H1 (cell line): ENCODE data around the gene LRRC37A. TPM values are rescaled to one million over a fixed set of nuclear protein-coding genes. Genes with fewer than 3 reads are reported as not detected.
A peak's percentile ranks its signal among the peaks of the same experiment; 100 is the strongest.

Source experiments
- SP4 ChIP-seq: IDR thresholded peaks from 2 replicates; pipeline ENCODE4 v1.6.1; 2012; ENCODE audit warnings: low read length, inconsistent platforms
- polyA plus RNA-seq, 7 experiments: library from polyadenylated mRNA; depleted of rRNA in 3 of 7; stranded (reverse) in 5 of 7; unstranded in 2 of 7; fragments of >200 nt in 5 of 7; fragments of 200-250 nt in 2 of 7; gene quantifications; 1 replicate in 5 of 7; 2 replicates in 1 of 7; 4 replicates in 1 of 7; pipeline versions ENCODE4 v1.2.1 to v1.2.3, GENCODE V29; 2011 to 2013; ENCODE audit warnings: missing spikeins in 2 of 7, mixed read lengths in 2 of 7
- total RNA-seq: library from RNA; stranded (reverse); fragmentation: NEBNext Ultra II Directional; extraction: Animal tissue kit (Norgen Biotek cat#: 25700); gene quantifications from 2 replicates; pipeline ENCODE4 v1.2.1, GENCODE V29; 2021
- TF ChIP-seq, protein P1 (sequence below): IDR thresholded peaks from 2 replicates; pipeline ENCODE4 v1.6.1; 2012; ENCODE audit warnings: inconsistent platforms

The LRRC37A gene
- total and polyA plus RNA-seq, 2 of the 8 experiments (the other 6 are each of a cell fraction or from before 2014, with no cell fraction given) = 1.4 to 2.9 TPM

DNA sequence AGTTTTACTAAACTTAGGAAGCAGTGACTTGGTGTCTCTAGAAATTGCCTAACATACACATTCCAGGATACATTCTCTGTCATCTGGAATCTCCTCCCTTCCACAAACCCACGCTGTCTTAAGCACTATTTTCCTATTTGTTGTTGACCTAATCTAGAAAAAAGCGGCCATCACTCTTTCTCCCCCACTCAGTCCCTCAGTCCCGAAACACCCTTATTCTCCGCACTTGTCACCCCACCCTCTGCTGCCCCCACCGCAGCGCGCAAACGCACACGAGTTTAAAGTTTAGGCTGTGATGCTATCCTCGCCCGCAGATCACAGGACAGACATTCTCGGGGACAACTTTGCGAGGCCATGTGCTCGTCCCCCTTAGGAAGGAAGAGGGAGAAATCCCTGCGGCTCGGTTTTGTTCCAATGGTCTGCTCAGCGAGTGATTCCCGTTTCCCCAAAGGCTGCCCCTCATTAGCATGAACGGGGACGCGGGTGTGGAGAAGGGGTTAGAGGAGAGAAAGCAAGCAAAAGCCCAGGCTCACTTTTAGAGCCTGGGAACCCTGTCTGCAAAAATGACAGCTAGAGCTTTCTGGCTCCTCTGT lies 28.8 kb upstream of the LRRC37A start (continued):
- TF ChIP-seq, protein P1, sequence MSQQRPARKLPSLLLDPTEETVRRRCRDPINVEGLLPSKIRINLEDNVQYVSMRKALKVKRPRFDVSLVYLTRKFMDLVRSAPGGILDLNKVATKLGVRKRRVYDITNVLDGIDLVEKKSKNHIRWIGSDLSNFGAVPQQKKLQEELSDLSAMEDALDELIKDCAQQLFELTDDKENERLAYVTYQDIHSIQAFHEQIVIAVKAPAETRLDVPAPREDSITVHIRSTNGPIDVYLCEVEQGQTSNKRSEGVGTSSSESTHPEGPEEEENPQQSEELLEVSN = peak; percentile 79; the same call in 1 of the 2 replicates
- peak; percentile 55; the same call in 1 of the 2 replicates for TF ChIP-seq SP4
